IMR-90 (cell line): ENCODE results near the gene GNG7.

Source experiments
- CEBPB ChIP-seq: IDR thresholded peaks from 2 replicates; pipeline ENCODE4 v1.6.1; 2012; ENCODE audit warnings: low read depth, low read length, improper control_type of control experiment
- MAFK ChIP-seq: IDR thresholded peaks from 2 replicates; pipeline ENCODE4 v1.6.1; 2012; ENCODE audit warnings: low read depth, low read length, improper control_type of control experiment
- MAZ ChIP-seq: IDR thresholded peaks from 2 replicates; pipeline ENCODE4 v1.6.1; 2012; ENCODE audit warnings: low read depth, mild to moderate bottlenecking, low read length, improper control_type of control experiment, moderate library complexity, borderline replicate concordance
- NFE2L2 ChIP-seq: fragments of 150-350 bp; IDR thresholded peaks from 2 replicates; pipeline ENCODE4 v1.6.1; 2016; ENCODE audit warnings: low read depth, mild to moderate bottlenecking, low read length
- POLR2A ChIP-seq: IDR thresholded peaks from 2 replicates; pipeline ENCODE4 v1.6.1; 2012; ENCODE audit warnings: mild to moderate bottlenecking, low read depth, low read length
- RCOR1 ChIP-seq: IDR thresholded peaks from 2 replicates; pipeline ENCODE4 v1.6.1; 2012; ENCODE audit warnings: mild to moderate bottlenecking, low read length, improper control_type of control experiment; ENCODE audit not compliant: insufficient replicate concordance
- RFX5 ChIP-seq: IDR thresholded peaks from 2 replicates; pipeline ENCODE4 v1.8.0; 2012; ENCODE audit warnings: low read depth, mild to moderate bottlenecking, low read length, moderate library complexity
- TF ChIP-seq, protein P1 (sequence below): conservative IDR thresholded peaks from 2 replicates; pipeline ENCODE4 v1.5.1; 2012; ENCODE audit warnings: mild to moderate bottlenecking, low read depth, low read length, improper control_type of control experiment

DNA sequence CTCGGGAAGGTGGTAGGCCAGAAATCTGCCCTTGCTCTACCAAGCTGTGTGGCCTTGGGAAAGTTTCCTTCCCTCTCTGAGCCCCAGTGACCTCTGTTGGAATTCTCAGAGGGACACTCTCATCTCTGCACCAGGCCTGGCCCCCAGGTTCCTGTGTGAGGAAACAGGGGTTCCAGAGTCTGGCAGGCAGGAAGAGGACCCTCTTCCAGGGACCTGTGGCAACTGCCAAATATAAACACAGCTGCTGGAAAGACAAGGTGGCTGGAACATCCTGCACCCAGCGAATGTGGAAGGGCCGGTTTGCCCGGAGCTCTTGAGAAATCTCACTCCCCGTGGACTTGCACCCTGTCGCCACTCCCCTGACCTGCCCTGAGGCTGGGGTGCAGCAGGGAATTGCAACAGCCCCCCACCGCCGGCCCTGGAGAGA is 173.8 kb downstream of the GNG7 start:
- no peak for TF ChIP-seq MAFK
- no peak for TF ChIP-seq RFX5
- TF ChIP-seq POLR2A = no peak
- TF ChIP-seq, protein P1, sequence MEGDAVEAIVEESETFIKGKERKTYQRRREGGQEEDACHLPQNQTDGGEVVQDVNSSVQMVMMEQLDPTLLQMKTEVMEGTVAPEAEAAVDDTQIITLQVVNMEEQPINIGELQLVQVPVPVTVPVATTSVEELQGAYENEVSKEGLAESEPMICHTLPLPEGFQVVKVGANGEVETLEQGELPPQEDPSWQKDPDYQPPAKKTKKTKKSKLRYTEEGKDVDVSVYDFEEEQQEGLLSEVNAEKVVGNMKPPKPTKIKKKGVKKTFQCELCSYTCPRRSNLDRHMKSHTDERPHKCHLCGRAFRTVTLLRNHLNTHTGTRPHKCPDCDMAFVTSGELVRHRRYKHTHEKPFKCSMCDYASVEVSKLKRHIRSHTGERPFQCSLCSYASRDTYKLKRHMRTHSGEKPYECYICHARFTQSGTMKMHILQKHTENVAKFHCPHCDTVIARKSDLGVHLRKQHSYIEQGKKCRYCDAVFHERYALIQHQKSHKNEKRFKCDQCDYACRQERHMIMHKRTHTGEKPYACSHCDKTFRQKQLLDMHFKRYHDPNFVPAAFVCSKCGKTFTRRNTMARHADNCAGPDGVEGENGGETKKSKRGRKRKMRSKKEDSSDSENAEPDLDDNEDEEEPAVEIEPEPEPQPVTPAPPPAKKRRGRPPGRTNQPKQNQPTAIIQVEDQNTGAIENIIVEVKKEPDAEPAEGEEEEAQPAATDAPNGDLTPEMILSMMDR = no peak
- no peak for TF ChIP-seq RCOR1
- TF ChIP-seq CEBPB = no peak
- TF ChIP-seq MAZ = no peak
- TF ChIP-seq NFE2L2 = no peak
